ENCODE results near the gene ACP2.

Gene ACP2

GRCh38 chr11:47248664-47249377 is at the start of gene ACP2:
ACP2 (minus strand) TSS chr11:47248814; CDS start chr11:47248789, 25 bp downstream.
- no peak for DNase-seq (ENCODE audit: low read depth, low spot score)
- no peak within 1 kb of the TSS for H3K27ac ChIP-seq (ENCODE audit: low read length)
- H3K36me3 ChIP-seq (ENCODE audit: control insufficient read depth, insufficient read depth, low read length): peaks cover 10% of the 10 kb centered on the region; the same call in 1 of the 2 replicates
- no peaks in the 10 kb centered on the region for H3K9me3 ChIP-seq (ENCODE audit: control insufficient read depth, insufficient read depth, low read length)
- H3K4me3 ChIP-seq (ENCODE audit: low read length): peak within 1 kb of the TSS; percentile 51
- no CpG with 5 or more reads among the region's 45 CpGs for WGBS (ENCODE audit: insufficient coverage, insufficient read length)
- H3K27me3 ChIP-seq (ENCODE audit: control insufficient read depth, insufficient read depth, low read length): no peaks in the 10 kb centered on the region
- no peaks in the 10 kb centered on the region for H3K4me1 ChIP-seq (ENCODE audit: control insufficient read depth, insufficient read depth, low read length)

GRCh38 chr11:47296045-47296444 is 47.4 kb upstream of the ACP2 start:
- Histone ChIP-seq H3K27me3 (ENCODE audit: control insufficient read depth, insufficient read depth, low read length) (no peaks in the 10 kb centered on the region), H3K9me3 (ENCODE audit: control insufficient read depth, insufficient read depth, low read length) (no peaks in the 10 kb centered on the region), H3K27ac (ENCODE audit: low read length) (no peak overlapping the region), H3K4me1 (ENCODE audit: control insufficient read depth, insufficient read depth, low read length) (no peaks in the 10 kb centered on the region), H3K4me3 (ENCODE audit: low read length) (no peak overlapping the region), H3K36me3 (ENCODE audit: control insufficient read depth, insufficient read depth, low read length) (peaks cover 12% of the 10 kb centered on the region; the same call in 1 of the 2 replicates)
- no CpG with 5 or more reads among the region's 4 CpGs for WGBS (ENCODE audit: insufficient coverage, insufficient read length)
- DNase-seq (ENCODE audit: low read depth, low spot score): no peak

DNA sequence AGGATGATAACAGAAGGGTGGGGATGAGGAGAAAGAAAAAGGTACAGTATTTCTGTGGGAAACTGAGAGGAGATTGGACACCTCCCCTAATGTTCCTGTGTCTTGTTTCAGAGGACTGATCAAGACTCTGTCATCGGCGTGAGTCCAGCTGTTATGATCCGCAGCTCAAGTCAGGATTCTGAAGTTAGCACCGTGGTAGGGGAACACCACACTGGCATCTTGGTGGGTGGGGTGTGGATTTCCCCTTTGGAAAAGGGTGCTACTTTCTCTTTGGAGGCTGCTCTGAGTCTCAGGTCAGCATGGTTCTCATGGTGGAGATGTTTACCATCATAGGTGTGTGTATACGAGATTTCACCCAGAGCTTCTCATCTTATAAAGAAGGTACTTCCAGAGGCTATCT is 46.8 kb upstream of the ACP2 start:
- no peak for DNase-seq (ENCODE audit: low read depth, low spot score)
- H3K27ac ChIP-seq (ENCODE audit: low read length): no peak overlapping the region
- H3K9me3 ChIP-seq (ENCODE audit: control insufficient read depth, insufficient read depth, low read length): no peaks in the 10 kb centered on the region
- no peak overlapping the region for H3K4me3 ChIP-seq (ENCODE audit: low read length)
- no peaks in the 10 kb centered on the region for H3K4me1 ChIP-seq (ENCODE audit: control insufficient read depth, insufficient read depth, low read length)
- H3K36me3 ChIP-seq (ENCODE audit: control insufficient read depth, insufficient read depth, low read length): peaks cover 12% of the 10 kb centered on the region; the same call in 1 of the 2 replicates
- no peaks in the 10 kb centered on the region for H3K27me3 ChIP-seq (ENCODE audit: control insufficient read depth, insufficient read depth, low read length)
- WGBS (ENCODE audit: insufficient coverage, insufficient read length): no CpG with 5 or more reads among the region's 5 CpGs

GRCh38 chr11:47289856-47290255 is 41.2 kb upstream of the ACP2 start:
- DNase-seq (ENCODE audit: low read depth, low spot score): no peak
- no peaks in the 10 kb centered on the region for H3K4me1 ChIP-seq (ENCODE audit: control insufficient read depth, insufficient read depth, low read length)
- no peak overlapping the region for H3K27ac ChIP-seq (ENCODE audit: low read length)
- peaks cover 15% of the 10 kb centered on the region; the same call in 1 of the 2 replicates for H3K36me3 ChIP-seq (ENCODE audit: control insufficient read depth, insufficient read depth, low read length)
- H3K4me3 ChIP-seq (ENCODE audit: low read length): no peak overlapping the region
- H3K27me3 ChIP-seq (ENCODE audit: control insufficient read depth, insufficient read depth, low read length): no peaks in the 10 kb centered on the region
- no CpG with 5 or more reads among the region's 15 CpGs for WGBS (ENCODE audit: insufficient coverage, insufficient read length)
- no peaks in the 10 kb centered on the region for H3K9me3 ChIP-seq (ENCODE audit: control insufficient read depth, insufficient read depth, low read length)

DNA sequence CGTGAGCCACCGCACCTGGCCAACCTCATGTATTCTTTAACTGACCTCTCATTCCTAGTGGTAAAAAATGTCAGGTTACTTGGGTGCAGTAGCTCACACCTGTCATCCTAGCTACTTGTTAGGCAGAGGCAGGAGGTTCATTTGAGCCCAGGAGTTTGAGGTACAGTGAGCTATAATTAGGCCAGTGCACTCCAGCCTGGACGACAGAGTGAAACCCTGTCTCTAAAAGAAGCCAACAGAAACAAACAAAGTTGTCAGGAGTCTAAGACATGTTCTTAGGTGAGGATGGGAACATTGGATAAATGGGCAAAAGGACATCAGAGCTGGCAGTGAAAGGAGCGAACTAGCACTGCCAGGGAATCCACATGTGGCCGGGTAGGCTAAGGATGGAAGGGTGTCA is 39.5 kb upstream of the ACP2 start:
- Histone ChIP-seq H3K9me3 (ENCODE audit: control insufficient read depth, insufficient read depth, low read length) (no peaks in the 10 kb centered on the region), H3K4me3 (ENCODE audit: low read length) (no peak overlapping the region), H3K27ac (ENCODE audit: low read length) (no peak overlapping the region), H3K4me1 (ENCODE audit: control insufficient read depth, insufficient read depth, low read length) (no peaks in the 10 kb centered on the region), H3K36me3 (ENCODE audit: control insufficient read depth, insufficient read depth, low read length) (peaks cover 20% of the 10 kb centered on the region; the same call in 1 of the 2 replicates), H3K27me3 (ENCODE audit: control insufficient read depth, insufficient read depth, low read length) (no peaks in the 10 kb centered on the region)
- no CpG with 5 or more reads among the region's 5 CpGs for WGBS (ENCODE audit: insufficient coverage, insufficient read length)
- DNase-seq (ENCODE audit: low read depth, low spot score): no peak

DNA sequence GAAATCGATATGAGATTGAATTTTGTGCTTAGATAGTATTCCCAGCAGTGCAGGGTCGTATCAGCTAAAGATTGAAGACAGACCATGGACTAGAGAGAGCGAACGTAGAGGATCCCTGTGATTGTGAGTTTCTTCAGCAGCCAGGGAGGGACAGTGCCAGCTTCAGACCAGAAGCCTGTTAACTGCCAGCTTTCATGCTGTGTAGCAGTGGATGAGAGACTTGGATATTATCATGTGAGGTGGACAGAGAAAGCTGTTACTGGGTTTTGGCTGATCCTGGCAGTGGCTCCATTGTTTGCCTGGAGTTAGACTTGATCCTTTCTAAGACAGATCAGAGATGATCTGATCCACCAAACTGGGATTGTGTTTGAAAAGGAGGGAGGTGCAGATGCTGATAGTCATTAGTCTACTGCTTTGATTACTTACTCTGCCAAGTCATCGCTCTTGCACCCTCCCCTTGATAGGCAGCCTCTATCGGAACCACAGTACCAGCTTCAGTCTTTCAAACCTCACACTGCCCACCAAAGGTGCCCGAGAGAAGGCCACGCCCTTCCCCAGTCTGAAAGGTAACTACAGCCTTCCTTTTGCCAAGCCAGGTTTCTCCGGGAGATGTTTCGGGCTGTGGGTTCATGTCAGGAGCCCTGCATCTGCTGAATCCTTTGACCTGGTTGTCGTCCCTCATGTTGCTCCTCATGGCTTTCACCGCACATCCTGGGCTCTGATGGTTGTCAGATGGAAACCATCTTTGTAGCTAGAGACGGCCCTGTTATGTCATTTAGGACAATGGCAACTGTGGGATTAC is 37.6 kb upstream of the ACP2 start:
- H3K27me3 ChIP-seq (ENCODE audit: control insufficient read depth, insufficient read depth, low read length): no peaks in the 10 kb centered on the region
- peaks cover 22% of the 10 kb centered on the region; the same call in 1 of the 2 replicates for H3K36me3 ChIP-seq (ENCODE audit: control insufficient read depth, insufficient read depth, low read length)
- no peaks in the 10 kb centered on the region for H3K9me3 ChIP-seq (ENCODE audit: control insufficient read depth, insufficient read depth, low read length)
- no peak overlapping the region for H3K4me3 ChIP-seq (ENCODE audit: low read length)
- no peak for DNase-seq (ENCODE audit: low read depth, low spot score)
- no peaks in the 10 kb centered on the region for H3K4me1 ChIP-seq (ENCODE audit: control insufficient read depth, insufficient read depth, low read length)
- WGBS (ENCODE audit: insufficient coverage, insufficient read length): no CpG with 5 or more reads among the region's 13 CpGs
- no peak overlapping the region for H3K27ac ChIP-seq (ENCODE audit: low read length)

- no peak overlapping the region for H3K27ac ChIP-seq (ENCODE audit: low read length)
- H3K27me3 ChIP-seq (ENCODE audit: control insufficient read depth, insufficient read depth, low read length): no peaks in the 10 kb centered on the region
- DNase-seq (ENCODE audit: low read depth, low spot score): no peak
- H3K36me3 ChIP-seq (ENCODE audit: control insufficient read depth, insufficient read depth, low read length): peaks cover 22% of the 10 kb centered on the region; the same call in 1 of the 2 replicates
- no CpG with 5 or more reads among the region's 4 CpGs for WGBS (ENCODE audit: insufficient coverage, insufficient read length)
- no peaks in the 10 kb centered on the region for H3K4me1 ChIP-seq (ENCODE audit: control insufficient read depth, insufficient read depth, low read length)
- no peaks in the 10 kb centered on the region for H3K9me3 ChIP-seq (ENCODE audit: control insufficient read depth, insufficient read depth, low read length)
- no peak overlapping the region for H3K4me3 ChIP-seq (ENCODE audit: low read length)
Observed at GRCh38 chr11:47284151-47284550, 35.5 kb upstream of the ACP2 start.

GRCh38 chr11:47282462-47282861 is 33.8 kb upstream of the ACP2 start:
- Histone ChIP-seq H3K4me3 (ENCODE audit: low read length) (no peak overlapping the region), H3K4me1 (ENCODE audit: control insufficient read depth, insufficient read depth, low read length) (no peaks in the 10 kb centered on the region), H3K36me3 (ENCODE audit: control insufficient read depth, insufficient read depth, low read length) (peaks cover 19% of the 10 kb centered on the region; the same call in 1 of the 2 replicates), H3K9me3 (ENCODE audit: control insufficient read depth, insufficient read depth, low read length) (no peaks in the 10 kb centered on the region), H3K27ac (ENCODE audit: low read length) (no peak overlapping the region), H3K27me3 (ENCODE audit: control insufficient read depth, insufficient read depth, low read length) (no peaks in the 10 kb centered on the region)
- DNase-seq (ENCODE audit: low read depth, low spot score): no peak
- WGBS (ENCODE audit: insufficient coverage, insufficient read length): no CpG with 5 or more reads among the region's 7 CpGs

DNA sequence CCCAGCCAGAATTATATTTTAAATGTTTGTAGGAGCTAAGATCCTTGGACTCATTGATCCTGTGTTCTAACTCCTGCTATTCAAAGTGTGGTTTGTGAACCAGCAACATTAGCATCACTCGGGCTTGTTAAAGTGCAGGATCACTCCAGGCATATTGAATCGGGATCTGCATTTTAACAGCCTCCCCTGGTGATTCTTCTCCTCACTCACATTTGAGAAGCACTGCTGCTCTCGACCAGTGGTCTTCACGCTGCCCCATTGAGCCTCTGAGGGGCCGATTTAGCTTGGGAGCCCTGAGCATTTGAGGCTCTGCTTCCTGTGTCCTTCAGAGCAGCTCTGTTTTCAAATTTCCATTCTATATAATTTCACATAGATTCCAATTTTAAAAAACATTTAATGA is 32.2 kb upstream of the ACP2 start:
- H3K36me3 ChIP-seq (ENCODE audit: control insufficient read depth, insufficient read depth, low read length): peaks cover 17% of the 10 kb centered on the region; the same call in 1 of the 2 replicates
- WGBS (ENCODE audit: insufficient coverage, insufficient read length): no CpG with 5 or more reads among the region's 5 CpGs

DNA sequence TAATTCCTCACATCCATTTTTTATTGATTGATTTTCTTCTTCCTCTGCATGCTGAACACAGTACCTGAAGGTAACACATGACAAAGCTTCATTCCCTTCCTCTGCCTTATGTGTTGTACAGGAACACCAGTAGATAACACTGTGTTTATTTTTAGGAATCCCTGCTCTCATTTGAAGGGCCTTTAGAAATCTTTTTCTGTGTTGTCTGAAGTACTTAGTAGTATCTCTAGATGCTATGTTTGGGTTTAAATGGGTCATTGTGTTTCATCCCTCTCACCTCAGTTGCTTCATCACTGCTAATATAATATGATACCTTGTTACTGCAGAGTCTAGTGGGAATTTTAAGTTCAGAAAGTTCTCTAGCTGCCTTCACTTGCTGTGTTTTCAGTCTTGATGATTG is 31.5 kb upstream of the ACP2 start:
- Histone ChIP-seq H3K4me1 (ENCODE audit: control insufficient read depth, insufficient read depth, low read length) (no peaks in the 10 kb centered on the region), H3K4me3 (ENCODE audit: low read length) (no peak overlapping the region), H3K27ac (ENCODE audit: low read length) (no peak overlapping the region), H3K36me3 (ENCODE audit: control insufficient read depth, insufficient read depth, low read length) (peaks cover 17% of the 10 kb centered on the region; the same call in 1 of the 2 replicates), H3K27me3 (ENCODE audit: control insufficient read depth, insufficient read depth, low read length) (no peaks in the 10 kb centered on the region), H3K9me3 (ENCODE audit: control insufficient read depth, insufficient read depth, low read length) (no peaks in the 10 kb centered on the region)
- DNase-seq (ENCODE audit: low read depth, low spot score): no peak

More for the DNA sequence above, 32.2 kb upstream of the ACP2 start:
- Histone ChIP-seq H3K9me3 (ENCODE audit: control insufficient read depth, insufficient read depth, low read length) (no peaks in the 10 kb centered on the region), H3K27ac (ENCODE audit: low read length) (no peak overlapping the region), H3K27me3 (ENCODE audit: control insufficient read depth, insufficient read depth, low read length) (no peaks in the 10 kb centered on the region), H3K4me1 (ENCODE audit: control insufficient read depth, insufficient read depth, low read length) (no peaks in the 10 kb centered on the region), H3K4me3 (ENCODE audit: low read length) (no peak overlapping the region)
- no peak for DNase-seq (ENCODE audit: low read depth, low spot score)
